ENCODE measurements around the gene FOXE3. TPM values are rescaled to one million over a fixed set of nuclear protein-coding genes. Genes with fewer than 3 reads are reported as not detected.

The FOXE3 gene
- total RNA-seq, 1 experiment from 2014 or later, result not detected

- POLR2A ChIA-PET, result interaction anchor here (0.6 kb wide), 2 partner anchors 15 to 108 kb away, joined by 3 read pairs; no protein-coding TSS in a partner anchor
- no peaks in the 10 kb centered on the region for H3K9me3 Mint-ChIP-seq (ENCODE audit: unreplicated experiment)
- no peak overlapping the region for H3K4me3 Mint-ChIP-seq (ENCODE audit: unreplicated experiment)
- Histone ChIP-seq H3K27me3 (replicated peaks; ENCODE audit: control insufficient read depth, insufficient read depth, low read length) (no peaks in the 10 kb centered on the region), H3K4me3 (ENCODE audit: low read depth, low read length) (no peak overlapping the region), H3K36me3 (ENCODE audit: control insufficient read depth, insufficient read depth, low read length) (no peaks in the 10 kb centered on the region), H3K4me1 (no peaks in the 10 kb centered on the region), H3K9me3 (no peaks in the 10 kb centered on the region)
- DNase-seq, result no peak
- no peaks in the 10 kb centered on the region for H3K36me3 Mint-ChIP-seq (ENCODE audit: insufficient read depth, unreplicated experiment)
- intact Hi-C loops (cut with micrococcal nuclease; ENCODE audit: unreplicated experiment), result loop anchor here (5.0 kb wide), 1 partner anchor 292 kb away; no protein-coding TSS in a partner anchor
- no peaks in the 10 kb centered on the region for H3K27me3 Mint-ChIP-seq (ENCODE audit: insufficient read depth, unreplicated experiment)
- no TSS peak for BruUV-seq (replicated peaks)
- peaks cover 7% of the 10 kb centered on the region for H3K4me1 Mint-ChIP-seq (ENCODE audit: low read depth, unreplicated experiment)
- CTCF ChIA-PET, result interaction anchor here (0.7 to 0.9 kb wide), 2 partner anchors 17 to 32 kb away, joined by 3 read pairs; partner anchors contain the start of gene FOXD2
- H3K27ac Mint-ChIP-seq (ENCODE audit: unreplicated experiment), result no peak overlapping the region
- no peak for TF ChIP-seq CTCF (IDR thresholded peaks at IDR 0.05; ENCODE audit: insufficient read depth in 1 of 2, low read depth in 1 of 2, low read length in 1 of 2, severe bottlenecking in 1 of 2, unreplicated experiment in 1 of 2)
Observed at GRCh38 chr1:47420547-47420946, 4.5 kb downstream of the FOXE3 start.

- intact Hi-C loops (cut with micrococcal nuclease; ENCODE audit: unreplicated experiment), result loop anchor here (1.0 to 5.0 kb wide), 4 partner anchors 36 to 288 kb away; no protein-coding TSS in a partner anchor
- ChIA-PET POLR2A (interaction anchor here (1.2 kb wide), 1 partner anchor 14 kb away, joined by 12 read pairs; the partner anchor contains the start of gene FOXD2), CTCF (interaction anchor here (0.6 to 1.9 kb wide), 11 partner anchors 14 to 302 kb away, joined by 3 to 8 read pairs (median 4); partner anchors contain the start of genes CMPK1 and FOXD2)
- H3K27me3 Mint-ChIP-seq (ENCODE audit: insufficient read depth, unreplicated experiment), result no peaks in the 10 kb centered on the region
- H3K9me3 Mint-ChIP-seq (ENCODE audit: unreplicated experiment), result no peaks in the 10 kb centered on the region
- H3K9me3 ChIP-seq, result no peaks in the 10 kb centered on the region
- H3K27me3 ChIP-seq (replicated peaks; ENCODE audit: control insufficient read depth, insufficient read depth, low read length), result no peaks in the 10 kb centered on the region
- no peak overlapping the region for H3K27ac Mint-ChIP-seq (ENCODE audit: unreplicated experiment)
- TF ChIP-seq CTCF (IDR thresholded peaks at IDR 0.05; ENCODE audit: insufficient read depth in 1 of 2, low read depth in 1 of 2, low read length in 1 of 2, severe bottlenecking in 1 of 2, unreplicated experiment in 1 of 2), result no peak
- no peaks in the 10 kb centered on the region for H3K4me1 ChIP-seq
- no peak overlapping the region for H3K4me3 Mint-ChIP-seq (ENCODE audit: unreplicated experiment)
- BruUV-seq (replicated peaks), result no TSS peak
- H3K4me3 ChIP-seq (ENCODE audit: low read depth, low read length), result no peak overlapping the region
- no peak for DNase-seq
- H3K36me3 ChIP-seq (ENCODE audit: control insufficient read depth, insufficient read depth, low read length), result no peaks in the 10 kb centered on the region
- peaks cover 6% of the 10 kb centered on the region for H3K36me3 Mint-ChIP-seq (ENCODE audit: insufficient read depth, unreplicated experiment)
- H3K4me1 Mint-ChIP-seq (ENCODE audit: low read depth, unreplicated experiment), result peaks cover 7% of the 10 kb centered on the region
Observed at GRCh38 chr1:47423872-47424271, 7.8 kb downstream of the FOXE3 start.

DNA sequence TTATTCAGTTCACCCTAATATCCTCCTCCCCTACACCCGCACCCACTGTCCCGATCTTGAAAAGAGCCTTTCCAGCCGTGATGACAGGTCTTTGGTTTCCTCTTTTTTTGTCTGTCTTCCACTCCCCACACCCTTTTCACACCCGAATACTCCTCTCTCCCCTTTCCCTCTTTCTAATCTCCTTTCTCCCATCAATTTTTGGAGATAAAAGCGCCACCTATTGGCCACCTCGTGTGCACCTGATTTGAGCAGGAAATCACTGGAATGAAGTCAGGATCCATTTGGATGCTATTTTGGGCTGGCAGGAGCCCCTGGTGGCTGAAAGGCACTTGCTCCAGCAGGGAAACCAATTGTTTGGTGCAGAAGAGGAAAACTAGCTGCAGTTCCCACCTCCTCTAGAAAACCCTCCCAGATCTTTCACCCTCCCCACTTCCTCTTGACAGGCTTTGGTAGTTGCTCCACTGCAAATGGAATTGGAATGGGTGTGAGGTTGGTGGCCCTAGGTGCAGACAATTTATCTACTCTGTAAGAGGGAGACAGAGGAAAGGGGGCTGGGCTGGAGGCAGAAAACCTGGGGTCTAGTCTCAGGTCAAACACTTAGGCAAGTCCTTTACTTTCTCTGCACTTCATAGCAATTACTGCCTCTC, 8.4 kb downstream of the FOXE3 start:
- Histone ChIP-seq H3K4me1 (no peaks in the 10 kb centered on the region), H3K9me3 (no peaks in the 10 kb centered on the region), H3K36me3 (ENCODE audit: control insufficient read depth, insufficient read depth, low read length) (no peaks in the 10 kb centered on the region), H3K27me3 (replicated peaks; ENCODE audit: control insufficient read depth, insufficient read depth, low read length) (no peaks in the 10 kb centered on the region), H3K4me3 (ENCODE audit: low read depth, low read length) (no peak overlapping the region)
- no peak overlapping the region for H3K4me3 Mint-ChIP-seq (ENCODE audit: unreplicated experiment)
- CTCF ChIA-PET, result interaction anchor here (0.8 to 1.9 kb wide), 8 partner anchors 13 to 246 kb away, joined by 3 to 8 read pairs (median 6); partner anchors contain the start of genes CMPK1 and FOXD2
- intact Hi-C loops (cut with micrococcal nuclease; ENCODE audit: unreplicated experiment), result loop anchor here (1.0 to 5.0 kb wide), 4 partner anchors 36 to 288 kb away; no protein-coding TSS in a partner anchor
- no TSS peak for BruUV-seq (replicated peaks)
- H3K4me1 Mint-ChIP-seq (ENCODE audit: low read depth, unreplicated experiment), result peaks cover 7% of the 10 kb centered on the region
- POLR2A ChIA-PET, result interaction anchor here (0.5 kb wide), 1 partner anchor 13 kb away, joined by 6 read pairs; the partner anchor contains the start of gene FOXD2
- TF ChIP-seq CTCF (IDR thresholded peaks at IDR 0.05; ENCODE audit: insufficient read depth in 1 of 2, low read depth in 1 of 2, low read length in 1 of 2, severe bottlenecking in 1 of 2, unreplicated experiment in 1 of 2), result peak; percentile 80 to 83
- H3K36me3 Mint-ChIP-seq (ENCODE audit: insufficient read depth, unreplicated experiment), result peaks cover 6% of the 10 kb centered on the region
- H3K27ac Mint-ChIP-seq (ENCODE audit: unreplicated experiment), result no peak overlapping the region
- H3K9me3 Mint-ChIP-seq (ENCODE audit: unreplicated experiment), result no peaks in the 10 kb centered on the region
- H3K27me3 Mint-ChIP-seq (ENCODE audit: insufficient read depth, unreplicated experiment), result no peaks in the 10 kb centered on the region
- DNase-seq, result peak; percentile 61 to 75
